Measurements from ENCODE around the gene NPHP4. TPM values are rescaled to one million over a fixed set of nuclear protein-coding genes. Genes with fewer than 3 reads are reported as not detected.

NPHP4 gene
- polyA plus RNA-seq, 3 donors: 0.39 to 13.7 (median 1.2) TPM

DNA sequence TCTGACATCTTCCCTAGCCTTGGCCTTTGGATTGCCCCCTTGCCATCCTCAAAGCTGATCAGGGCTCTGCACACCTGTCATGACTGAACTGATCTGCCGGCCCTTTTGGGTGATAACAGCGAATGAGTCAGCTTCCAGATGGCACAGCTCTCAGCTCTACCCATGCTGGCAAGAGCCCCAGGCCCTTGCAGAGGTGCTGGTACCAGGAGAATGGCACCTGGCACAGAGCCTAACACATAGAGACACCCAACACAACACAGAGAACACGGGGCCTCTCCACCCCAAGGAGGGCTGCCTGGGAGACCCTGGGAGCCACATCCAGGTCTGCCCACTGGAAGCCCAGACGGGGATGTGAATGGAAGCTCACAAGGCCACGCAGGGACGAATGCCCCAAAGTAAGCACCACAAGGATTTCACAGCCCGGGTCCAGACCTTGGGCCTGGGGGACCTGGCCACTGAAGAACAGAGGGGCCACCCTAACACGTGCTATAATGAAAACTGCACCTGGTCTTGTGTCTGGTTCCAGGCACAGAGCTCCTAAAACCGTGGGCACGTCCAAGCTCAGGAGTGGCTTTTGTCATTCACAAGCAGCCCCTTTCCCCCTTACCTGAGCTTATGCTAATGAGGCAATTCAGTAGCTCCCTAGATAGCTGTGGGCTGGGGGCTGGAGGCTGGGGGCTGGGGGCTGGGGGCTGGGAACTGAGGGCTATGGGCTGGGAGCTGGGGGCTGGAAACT lies 160.5 kb downstream of the NPHP4 start:
- Mint-ChIP-seq H3K4me1 (no peaks in the 10 kb centered on the region), H3K27me3 (ENCODE audit: low read depth in 3 of 3) (peaks cover 7 to 19% (median 17%) of the 10 kb centered on the region in 3 donors), H3K36me3 (no peaks in the 10 kb centered on the region), H3K27ac (no peak overlapping the region), H3K4me3 (no peak overlapping the region), H3K9me3 (peaks cover 0 to 3% (median 0%) of the 10 kb centered on the region in 7 donors)
- Histone ChIP-seq H3K36me3 (replicated peaks in 1 of 2; ENCODE audit: control insufficient read depth in 1 of 2, insufficient read depth in 2 of 2, low read length in 2 of 2) (no peaks in the 10 kb centered on the region), H3K79me2 (ENCODE audit: insufficient read depth, low read length) (no peaks in the 10 kb centered on the region), H3K9ac (ENCODE audit: insufficient read depth, low read length, poor library complexity, severe bottlenecking) (no peak overlapping the region), H3K27me3 (ENCODE audit: control insufficient read depth in 2 of 2, insufficient read depth in 2 of 2, low read length in 2 of 2) (peaks cover 0 to 3% of the 10 kb centered on the region in 2 donors), H3K4me2 (replicated peaks; ENCODE audit: extremely low read depth, low read length, poor library complexity, severe bottlenecking) (no peak overlapping the region), H2AFZ (ENCODE audit: insufficient read depth, low read depth, low read length, poor library complexity, severe bottlenecking) (no peak overlapping the region), H3K27ac (ENCODE audit: low read depth in 1 of 2, low read length in 2 of 2) (no peak overlapping the region), H3K9me3 (replicated peaks in 1 of 2; ENCODE audit: control insufficient read depth in 1 of 2, insufficient read depth in 1 of 2, low read length in 2 of 2) (no peaks in the 10 kb centered on the region), H3K4me3 (replicated peaks in 1 of 3; ENCODE audit: low read depth in 2 of 3, low read length in 3 of 3) (no peak overlapping the region), H4K20me1 (ENCODE audit: insufficient read depth, low read length) (no peaks in the 10 kb centered on the region), H3K4me1 (ENCODE audit: control insufficient read depth in 1 of 2, insufficient read depth in 2 of 2, low read length in 2 of 2) (no peaks in the 10 kb centered on the region)
- WGBS (ENCODE audit: insufficient coverage): 49% methylated on average over 7 of the region's 10 CpGs
- no peak for DNase-seq
- intact Hi-C loops (cut with micrococcal nuclease): no loop called here
- TF ChIP-seq, protein P1, sequence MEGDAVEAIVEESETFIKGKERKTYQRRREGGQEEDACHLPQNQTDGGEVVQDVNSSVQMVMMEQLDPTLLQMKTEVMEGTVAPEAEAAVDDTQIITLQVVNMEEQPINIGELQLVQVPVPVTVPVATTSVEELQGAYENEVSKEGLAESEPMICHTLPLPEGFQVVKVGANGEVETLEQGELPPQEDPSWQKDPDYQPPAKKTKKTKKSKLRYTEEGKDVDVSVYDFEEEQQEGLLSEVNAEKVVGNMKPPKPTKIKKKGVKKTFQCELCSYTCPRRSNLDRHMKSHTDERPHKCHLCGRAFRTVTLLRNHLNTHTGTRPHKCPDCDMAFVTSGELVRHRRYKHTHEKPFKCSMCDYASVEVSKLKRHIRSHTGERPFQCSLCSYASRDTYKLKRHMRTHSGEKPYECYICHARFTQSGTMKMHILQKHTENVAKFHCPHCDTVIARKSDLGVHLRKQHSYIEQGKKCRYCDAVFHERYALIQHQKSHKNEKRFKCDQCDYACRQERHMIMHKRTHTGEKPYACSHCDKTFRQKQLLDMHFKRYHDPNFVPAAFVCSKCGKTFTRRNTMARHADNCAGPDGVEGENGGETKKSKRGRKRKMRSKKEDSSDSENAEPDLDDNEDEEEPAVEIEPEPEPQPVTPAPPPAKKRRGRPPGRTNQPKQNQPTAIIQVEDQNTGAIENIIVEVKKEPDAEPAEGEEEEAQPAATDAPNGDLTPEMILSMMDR (IDR thresholded peaks at IDR 0.05): no peak

DNA sequence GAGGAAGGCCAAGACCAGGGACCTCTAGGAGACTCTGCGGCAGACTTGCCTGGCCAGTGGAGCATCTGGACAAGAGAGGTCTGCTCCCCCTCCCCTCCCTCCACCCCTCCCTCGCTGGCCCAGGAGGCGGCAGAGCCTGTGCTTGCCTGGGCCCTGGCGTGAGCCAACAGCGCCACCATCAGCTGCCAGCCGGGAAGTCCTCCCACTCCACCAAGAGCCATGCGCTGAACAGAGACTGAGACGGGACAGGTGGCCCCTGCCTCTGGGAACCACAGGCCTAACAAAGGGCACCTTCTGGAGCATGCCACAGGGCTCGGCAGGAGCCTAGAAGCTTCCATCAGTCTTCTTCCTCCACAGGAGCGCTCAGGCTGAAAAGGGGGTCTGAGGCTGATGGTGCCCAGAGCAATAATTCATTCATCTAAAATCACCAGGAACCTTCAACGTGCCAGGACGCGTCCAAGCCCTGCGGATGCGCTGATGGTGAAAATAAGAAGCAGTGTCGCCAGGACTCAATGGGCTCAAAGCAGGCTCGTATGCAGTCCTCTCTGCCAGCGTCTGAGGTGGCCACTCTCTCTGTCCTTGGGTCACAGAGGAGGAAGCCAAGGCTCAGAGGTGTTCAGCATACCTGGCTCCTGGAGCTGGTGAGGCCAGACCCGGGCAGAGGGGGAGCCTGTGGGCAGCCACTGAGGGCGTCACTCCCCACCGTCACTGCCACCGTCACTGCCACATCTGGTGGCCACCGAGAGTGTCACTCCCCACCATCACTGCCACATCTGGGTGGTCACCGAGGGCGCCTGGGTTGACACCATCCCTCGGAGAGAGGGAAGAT lies 161.2 kb downstream of the NPHP4 start:
- no peak overlapping the region for H3K27ac Mint-ChIP-seq
- H3K4me1 Mint-ChIP-seq: no peaks in the 10 kb centered on the region
- H3K9me3 Mint-ChIP-seq: peaks cover 0 to 4% (median 0%) of the 10 kb centered on the region in 7 donors
- H3K27me3 Mint-ChIP-seq (ENCODE audit: low read depth in 3 of 3): peaks cover 0 to 16% (median 9%) of the 10 kb centered on the region in 3 donors
- Histone ChIP-seq H3K9ac (ENCODE audit: insufficient read depth, low read length, poor library complexity, severe bottlenecking) (no peak overlapping the region), H3K4me3 (replicated peaks in 1 of 3; ENCODE audit: low read depth in 2 of 3, low read length in 3 of 3) (no peak overlapping the region), H3K9me3 (replicated peaks in 1 of 2; ENCODE audit: control insufficient read depth in 1 of 2, insufficient read depth in 1 of 2, low read length in 2 of 2) (no peaks in the 10 kb centered on the region), H2AFZ (ENCODE audit: insufficient read depth, low read depth, low read length, poor library complexity, severe bottlenecking) (no peak overlapping the region), H3K27ac (ENCODE audit: low read depth in 1 of 2, low read length in 2 of 2) (no peak overlapping the region), H3K27me3 (ENCODE audit: control insufficient read depth in 2 of 2, insufficient read depth in 2 of 2, low read length in 2 of 2) (no peaks in the 10 kb centered on the region), H3K79me2 (ENCODE audit: insufficient read depth, low read length) (no peaks in the 10 kb centered on the region), H3K36me3 (replicated peaks in 1 of 2; ENCODE audit: control insufficient read depth in 1 of 2, insufficient read depth in 2 of 2, low read length in 2 of 2) (no peaks in the 10 kb centered on the region), H3K4me1 (ENCODE audit: control insufficient read depth in 1 of 2, insufficient read depth in 2 of 2, low read length in 2 of 2) (no peaks in the 10 kb centered on the region), H3K4me2 (replicated peaks; ENCODE audit: extremely low read depth, low read length, poor library complexity, severe bottlenecking) (no peak overlapping the region), H4K20me1 (ENCODE audit: insufficient read depth, low read length) (no peaks in the 10 kb centered on the region)
- no peak for DNase-seq
- TF ChIP-seq, protein P1 (IDR thresholded peaks at IDR 0.05): no peak
- no peaks in the 10 kb centered on the region for H3K36me3 Mint-ChIP-seq
- 54% methylated on average over 25 of the region's 26 CpGs for WGBS (ENCODE audit: insufficient coverage)
- no peak overlapping the region for H3K4me3 Mint-ChIP-seq
- intact Hi-C loops (cut with micrococcal nuclease): no loop called here
